GM12875 (cell line): ENCODE measurements around the gene RFX2.

Experiments
- H3K4me3 ChIP-seq: one replicate; pipeline ENCODE4 v1.5.1; 2011; ENCODE audit warnings: low read depth, low read length, control low read depth
- CTCF ChIP-seq: IDR thresholded peaks from 2 replicates; pipeline ENCODE4 v1.5.1; 2011; ENCODE audit warnings: low read depth, mild to moderate bottlenecking, control low read depth, inconsistent platforms, low read length, moderate library complexity, borderline replicate concordance; ENCODE audit not compliant: insufficient read depth

RFX2 gene

GRCh38 chr19:6064336-6065073, 45.8 kb downstream of the RFX2 start:
- H3K4me3 ChIP-seq = no peak overlapping the region
- TF ChIP-seq CTCF = no peak

GRCh38 chr19:6063576-6064335, 46.5 kb downstream of the RFX2 start:
- no peak overlapping the region for H3K4me3 ChIP-seq
- TF ChIP-seq CTCF = no peak

GRCh38 chr19:6062961-6063575, 47.2 kb downstream of the RFX2 start:
- no peak overlapping the region for H3K4me3 ChIP-seq
- TF ChIP-seq CTCF = no peak

GRCh38 chr19:6062274-6062673, 48.0 kb downstream of the RFX2 start:
- H3K4me3 ChIP-seq = no peak overlapping the region
- TF ChIP-seq CTCF = no peak

- TF ChIP-seq CTCF = no peak
- H3K4me3 ChIP-seq = no peak overlapping the region
Measured at GRCh38 chr19:6061376-6062130, 48.7 kb downstream of the RFX2 start.

DNA sequence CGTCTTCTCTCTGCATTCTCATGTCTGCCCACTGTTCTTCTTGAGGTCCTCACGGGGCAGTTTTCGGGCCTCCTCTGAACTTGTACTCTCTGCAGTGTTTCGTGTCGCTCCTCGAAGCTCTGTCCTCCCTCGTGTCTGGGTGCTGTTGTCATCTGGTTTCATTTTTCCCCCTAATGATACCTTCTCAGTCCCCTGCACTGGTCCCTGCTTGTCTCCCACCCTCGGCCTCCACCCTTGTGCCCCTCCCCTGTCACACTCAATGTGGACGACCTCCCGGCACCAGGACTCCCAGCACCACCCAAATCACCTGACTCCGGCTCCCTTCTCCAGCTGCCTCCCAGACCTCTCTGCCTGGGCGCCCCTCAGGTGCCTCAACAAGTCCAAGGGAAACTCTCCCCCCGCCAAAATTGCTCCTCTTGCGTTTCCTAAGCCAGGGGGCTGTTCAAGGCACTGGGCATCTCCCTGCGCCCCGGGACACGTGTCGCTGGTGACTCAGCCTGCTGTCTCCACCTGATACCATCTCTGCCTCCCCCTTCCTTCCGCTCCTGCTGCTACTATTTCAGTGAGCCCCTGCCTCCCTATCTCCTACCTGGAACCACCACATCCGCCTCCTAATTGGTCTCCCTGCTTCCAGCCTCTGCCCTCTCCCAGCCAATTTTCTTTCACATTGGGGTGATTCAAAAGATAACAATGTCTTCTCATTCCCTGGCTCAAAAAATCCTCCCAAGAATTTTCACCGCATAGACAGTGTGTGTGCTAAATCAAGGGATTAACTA, 49.5 kb downstream of the RFX2 start:
- no peak for TF ChIP-seq CTCF
- no peak overlapping the region for H3K4me3 ChIP-seq
